CD8-positive, alpha-beta memory T cell (primary cell): Measurements from ENCODE around the gene HSF5. TPM values are rescaled to one million over a fixed set of nuclear protein-coding genes. Genes with fewer than 3 reads are reported as not detected.

Experiments
- CTCF ChIA-PET: fragments of 350-600 bp; sonication (Branson Sonifier 250); formaldehyde crosslinking; loops from one replicate; lab custom pipeline; 2021; ENCODE audit warnings: antibody characterized with exemption; lab: Charles Lee
- POLR2A ChIA-PET: fragments of 350-600 bp; sonication (Branson Sonifier 250); formaldehyde crosslinking; loops from one replicate; lab custom pipeline; 2021; ENCODE audit warnings: antibody characterized with exemption; lab: Charles Lee
- DNase-seq, 5 donors: peaks; one replicate each; pipeline versions ENCODE4 v3.0.0 to v3.0.0-alpha.2; 2020 to 2022; ENCODE audit warnings: mixed read lengths in 1 of 5
- H3K27ac ChIP-seq: one replicate; pipeline ENCODE4 v1.7.0; 2013; ENCODE audit warnings: low read depth, mild to moderate bottlenecking, low read length, moderate library complexity
- H3K27me3 ChIP-seq: 2 replicates; pipeline ENCODE4 v1.7.0; 2013; ENCODE audit warnings: low read length, mild to moderate bottlenecking; ENCODE audit not compliant: insufficient read depth, poor library complexity, severe bottlenecking
- H3K36me3 ChIP-seq: 2 replicates; pipeline ENCODE4 v1.7.0; 2013; ENCODE audit warnings: mild to moderate bottlenecking, low read length, moderate library complexity; ENCODE audit not compliant: insufficient read depth
- H3K4me1 ChIP-seq: 2 replicates; pipeline ENCODE4 v1.7.0; 2013; ENCODE audit warnings: mild to moderate bottlenecking, low read length, moderate library complexity; ENCODE audit not compliant: insufficient read depth
- H3K4me3 ChIP-seq: 2 replicates; pipeline ENCODE4 v1.7.0; 2013; ENCODE audit warnings: mild to moderate bottlenecking, low read length
- H3K9me3 ChIP-seq: 2 replicates; pipeline ENCODE4 v1.7.0; 2013; ENCODE audit warnings: mild to moderate bottlenecking, low read length
- H3K27ac Mint-ChIP-seq, 8 donors: one replicate each; pipeline ENCODE4 v1.8.0; 2020 to 2021; ENCODE audit warnings: mixed read lengths in 8 of 8, mild to moderate bottlenecking in 6 of 8, inconsistent platforms in 3 of 8, moderate library complexity in 3 of 8
- H3K27me3 Mint-ChIP-seq, 2 donors: one replicate each; pipeline ENCODE4 v1.8.0; 2020 to 2021; ENCODE audit warnings: mixed read lengths in 2 of 2, mild to moderate bottlenecking in 1 of 2, moderate library complexity in 1 of 2
- H3K36me3 Mint-ChIP-seq, 3 donors: one replicate each; pipeline ENCODE4 v1.8.0; 2020 to 2021; ENCODE audit warnings: mixed read lengths in 3 of 3, inconsistent platforms in 1 of 3, mild to moderate bottlenecking in 1 of 3
- H3K4me1 Mint-ChIP-seq, 3 donors: one replicate each; pipeline ENCODE4 v1.8.0; 2020 to 2021; ENCODE audit warnings: mixed read lengths in 3 of 3, inconsistent platforms in 1 of 3, mild to moderate bottlenecking in 1 of 3
- H3K4me3 Mint-ChIP-seq, 7 donors: one replicate each; pipeline ENCODE4 v1.8.0; 2020 to 2021; ENCODE audit warnings: mixed read lengths in 7 of 7, mild to moderate bottlenecking in 6 of 7, moderate library complexity in 4 of 7, inconsistent platforms in 2 of 7
- H3K9me3 Mint-ChIP-seq, 5 donors: one replicate each; pipeline ENCODE4 v1.8.0; 2020 to 2022; ENCODE audit warnings: mixed read lengths in 5 of 5, mild to moderate bottlenecking in 3 of 5, moderate library complexity in 2 of 5, inconsistent platforms in 1 of 5
- polyA plus RNA-seq: library from polyadenylated mRNA; unstranded; fragments of 300-500 nt; fragmentation: Illumina TruSeq; gene quantifications from one replicate; pipeline ENCODE4 v1.2.3, GENCODE V29; 2021
- total RNA-seq, 2 experiments: library from RNA; stranded (reverse); gene quantifications; one replicate each; pipeline ENCODE4 v1.2.3, GENCODE V29; 2021

Gene HSF5
- total and polyA plus RNA-seq, 3 experiments from 2014 or later = 0.76 to 5.5 (median 5.4) TPM

DNA sequence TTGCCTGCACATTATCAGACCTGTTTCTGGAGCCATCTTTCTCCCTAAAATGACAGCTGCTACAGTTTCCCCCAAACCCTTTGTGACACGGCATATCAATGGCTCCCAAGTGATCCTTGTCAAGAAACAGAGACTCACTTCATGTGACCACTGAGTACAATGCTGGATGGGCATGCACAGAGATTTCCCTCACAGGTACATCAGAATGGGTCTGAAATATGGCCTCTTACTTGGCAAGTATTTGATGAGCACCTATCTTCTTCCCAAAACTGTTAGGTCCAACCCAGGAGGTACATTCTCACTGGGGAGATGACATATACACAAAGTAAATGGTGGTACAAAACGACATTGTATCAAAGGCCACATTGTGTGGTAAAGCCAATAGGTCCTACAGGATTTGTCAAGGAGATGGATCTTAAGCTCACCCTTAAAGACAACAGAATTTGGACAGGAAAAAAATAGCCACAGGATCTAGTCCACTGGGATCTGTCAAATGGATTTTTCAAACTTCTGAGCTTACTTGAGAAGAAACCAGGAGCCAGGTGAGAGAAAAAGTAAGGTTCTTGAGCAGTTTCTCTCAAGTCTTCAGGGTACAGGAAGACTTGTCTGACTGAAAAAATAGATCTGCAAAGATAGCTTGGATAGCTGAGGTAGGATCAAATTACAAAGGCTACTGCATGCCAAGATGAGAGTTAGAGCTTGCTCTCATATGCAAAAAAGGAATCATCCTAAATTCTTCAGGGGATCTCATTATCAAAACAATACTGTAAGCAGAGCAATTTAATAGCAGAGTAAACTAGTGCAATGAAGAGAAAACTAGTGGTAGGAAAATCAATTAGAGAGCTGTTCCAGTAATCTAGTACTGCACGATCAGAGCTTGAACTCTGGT is 99.7 kb downstream of the HSF5 start:
- Mint-ChIP-seq H3K27me3 (no peaks in the 10 kb centered on the region), H3K27ac (peak overlapping the region in 7 of 8 donors; percentile 8 to 98 (median 74)), H3K4me3 (peak overlapping the region in 1 of 7 donors; percentile 71), H3K4me1 (peaks cover 3 to 34% (median 8%) of the 10 kb centered on the region in 3 donors), H3K36me3 (peaks cover 0 to 4% (median 3%) of the 10 kb centered on the region in 3 donors), H3K9me3 (no peaks in the 10 kb centered on the region)
- H3K4me3 ChIP-seq = no peak overlapping the region
- H3K27me3 ChIP-seq = no peaks in the 10 kb centered on the region
- no peaks in the 10 kb centered on the region for H3K4me1 ChIP-seq
- H3K27ac ChIP-seq = peak overlapping the region; percentile 13
- H3K9me3 ChIP-seq = no peaks in the 10 kb centered on the region
- DNase-seq = no peak
- ChIA-PET CTCF (interaction anchor here (1.1 to 1.3 kb wide), 2 partner anchors 19 to 84 kb away, joined by 3 read pairs; no protein-coding TSS in a partner anchor), POLR2A (no interaction called here)
- no peaks in the 10 kb centered on the region for H3K36me3 ChIP-seq

DNA sequence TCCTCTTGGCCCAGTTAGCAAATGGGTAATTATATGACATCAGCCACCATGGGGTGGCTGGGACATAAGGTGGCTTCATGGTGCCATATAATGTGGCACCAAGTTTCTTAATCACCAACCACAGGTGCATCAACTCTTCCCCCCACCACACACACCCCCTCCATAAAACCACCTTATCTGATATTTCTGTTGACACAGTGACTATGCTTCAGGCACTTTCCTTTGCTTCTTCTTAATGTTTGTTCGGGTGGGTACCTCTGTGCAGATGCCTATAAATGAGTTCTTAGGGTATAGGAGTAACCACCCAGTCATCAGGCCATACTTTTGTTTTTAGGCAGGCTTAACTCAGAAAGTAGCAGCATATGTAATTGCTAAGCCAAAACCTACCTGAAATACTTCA is 100.4 kb downstream of the HSF5 start:
- no peaks in the 10 kb centered on the region for H3K27me3 ChIP-seq
- Mint-ChIP-seq H3K27ac (peak overlapping the region in 7 of 8 donors; percentile 47 to 98 (median 74)), H3K4me3 (peak overlapping the region in 1 of 7 donors; percentile 71), H3K9me3 (no peaks in the 10 kb centered on the region), H3K36me3 (peaks cover 0 to 4% (median 3%) of the 10 kb centered on the region in 3 donors), H3K27me3 (no peaks in the 10 kb centered on the region), H3K4me1 (peaks cover 6 to 37% (median 10%) of the 10 kb centered on the region in 3 donors)
- no peak overlapping the region for H3K4me3 ChIP-seq
- peaks cover 3% of the 10 kb centered on the region for H3K4me1 ChIP-seq
- H3K9me3 ChIP-seq = no peaks in the 10 kb centered on the region
- peak overlapping the region; percentile 13 for H3K27ac ChIP-seq
- ChIA-PET POLR2A (no interaction called here), CTCF (interaction anchor here (1.1 to 1.3 kb wide), 2 partner anchors 18 to 83 kb away, joined by 3 read pairs; no protein-coding TSS in a partner anchor)
- peak in 2 of 5 donors; percentile 10 to 27 for DNase-seq
- H3K36me3 ChIP-seq = no peaks in the 10 kb centered on the region

DNA sequence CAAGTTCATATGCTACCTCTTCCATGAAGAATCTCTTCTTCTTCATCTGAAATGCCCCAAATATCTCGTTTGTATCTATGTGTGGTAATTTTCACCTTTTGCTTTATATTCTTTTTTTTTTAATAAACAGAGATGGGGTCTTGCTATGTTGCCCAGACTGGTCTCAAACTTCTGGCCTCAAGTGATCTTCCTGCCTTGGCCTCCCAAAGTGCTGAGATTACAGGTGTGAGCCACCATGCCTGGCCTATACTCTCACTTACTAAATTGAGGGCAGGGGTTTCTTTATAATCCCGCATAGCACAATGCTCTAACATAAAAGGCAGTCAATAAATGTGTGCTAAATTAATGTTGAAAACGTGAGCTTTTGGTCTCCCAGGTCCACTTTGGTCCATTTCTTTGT is 101.5 kb downstream of the HSF5 start:
- Mint-ChIP-seq H3K9me3 (no peaks in the 10 kb centered on the region), H3K27ac (peak overlapping the region in 4 of 8 donors; percentile 26 to 80 (median 61)), H3K27me3 (no peaks in the 10 kb centered on the region), H3K4me3 (no peak overlapping the region), H3K4me1 (peaks cover 17 to 48% (median 22%) of the 10 kb centered on the region in 3 donors), H3K36me3 (peaks cover 0 to 4% (median 0%) of the 10 kb centered on the region in 3 donors)
- Histone ChIP-seq H3K36me3 (no peaks in the 10 kb centered on the region), H3K27ac (no peak overlapping the region), H3K4me3 (no peak overlapping the region), H3K4me1 (peaks cover 14% of the 10 kb centered on the region), H3K27me3 (no peaks in the 10 kb centered on the region), H3K9me3 (no peaks in the 10 kb centered on the region)
- ChIA-PET CTCF (no interaction called here), POLR2A (no interaction called here)
- no peak for DNase-seq

DNA sequence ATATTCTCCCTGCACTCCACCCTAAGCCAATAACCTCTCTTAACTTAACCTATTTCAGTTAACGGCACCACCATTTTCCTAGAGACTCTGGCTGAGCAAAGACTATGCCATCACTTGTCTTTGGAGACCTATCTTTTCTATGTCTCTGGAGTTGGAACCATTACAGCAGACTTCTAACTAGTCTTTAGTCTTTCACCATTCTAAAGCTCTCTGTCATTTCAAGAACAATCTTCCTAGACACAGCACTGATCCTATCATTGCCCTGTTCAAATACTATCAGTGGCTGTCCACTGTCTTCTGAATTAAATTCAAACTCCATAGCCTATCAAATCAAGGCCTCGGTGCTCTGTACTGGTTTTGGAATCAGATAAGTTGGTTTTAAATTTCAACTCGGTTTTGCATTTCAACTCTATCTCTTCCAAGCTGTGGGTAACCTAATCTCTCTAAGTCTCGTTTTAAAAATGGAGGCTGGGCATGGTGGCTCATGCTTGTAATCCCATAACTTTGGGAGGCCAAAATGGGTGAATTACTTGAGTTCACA is 102.8 kb downstream of the HSF5 start:
- ChIA-PET CTCF (no interaction called here), POLR2A (no interaction called here)
- Histone ChIP-seq H3K4me3 (no peak overlapping the region), H3K27me3 (no peaks in the 10 kb centered on the region), H3K27ac (no peak overlapping the region), H3K36me3 (no peaks in the 10 kb centered on the region), H3K9me3 (no peaks in the 10 kb centered on the region), H3K4me1 (peaks cover 27% of the 10 kb centered on the region)
- H3K27ac Mint-ChIP-seq = peak overlapping the region in 2 of 8 donors; percentile 23 to 29
- no peaks in the 10 kb centered on the region for H3K27me3 Mint-ChIP-seq
- H3K4me3 Mint-ChIP-seq = no peak overlapping the region
- peaks cover 0 to 4% (median 0%) of the 10 kb centered on the region in 3 donors for H3K36me3 Mint-ChIP-seq
- DNase-seq = no peak
- peaks cover 24 to 60% (median 31%) of the 10 kb centered on the region in 3 donors for H3K4me1 Mint-ChIP-seq
- no peaks in the 10 kb centered on the region for H3K9me3 Mint-ChIP-seq

DNA sequence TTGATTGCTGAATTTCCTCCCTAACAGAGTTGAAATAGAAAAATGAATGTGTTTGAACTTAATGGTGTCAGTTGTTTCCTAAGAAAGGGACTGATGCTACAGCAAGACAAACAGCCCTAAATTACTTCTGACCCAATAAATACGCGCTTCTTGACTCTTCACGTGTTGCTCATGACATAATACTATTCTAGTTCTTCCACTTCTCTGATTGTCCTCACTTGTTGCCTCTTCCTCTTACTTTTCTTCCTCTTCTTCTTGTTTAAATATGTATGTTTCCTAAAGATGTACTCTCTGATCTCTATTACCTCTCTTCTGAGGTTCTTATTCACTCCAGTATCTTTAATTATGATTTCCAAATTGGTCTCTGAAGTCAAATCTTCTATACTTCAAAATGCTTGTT is 103.3 kb downstream of the HSF5 start:
- no peak for DNase-seq
- no peaks in the 10 kb centered on the region for H3K36me3 ChIP-seq
- Mint-ChIP-seq H3K4me3 (no peak overlapping the region), H3K27me3 (no peaks in the 10 kb centered on the region), H3K9me3 (no peaks in the 10 kb centered on the region), H3K27ac (peak overlapping the region in 5 of 8 donors; percentile 2 to 58 (median 29)), H3K4me1 (peaks cover 30 to 65% (median 36%) of the 10 kb centered on the region in 3 donors), H3K36me3 (peaks cover 0 to 4% (median 0%) of the 10 kb centered on the region in 3 donors)
- no peak overlapping the region for H3K4me3 ChIP-seq
- H3K4me1 ChIP-seq = peaks cover 32% of the 10 kb centered on the region
- POLR2A ChIA-PET = no interaction called here
- H3K27me3 ChIP-seq = no peaks in the 10 kb centered on the region
- no peaks in the 10 kb centered on the region for H3K9me3 ChIP-seq
- H3K27ac ChIP-seq = no peak overlapping the region
- CTCF ChIA-PET = interaction anchor here (1.1 to 1.4 kb wide), 2 partner anchors 12 to 67 kb away, joined by 3 to 5 read pairs; no protein-coding TSS in a partner anchor

DNA sequence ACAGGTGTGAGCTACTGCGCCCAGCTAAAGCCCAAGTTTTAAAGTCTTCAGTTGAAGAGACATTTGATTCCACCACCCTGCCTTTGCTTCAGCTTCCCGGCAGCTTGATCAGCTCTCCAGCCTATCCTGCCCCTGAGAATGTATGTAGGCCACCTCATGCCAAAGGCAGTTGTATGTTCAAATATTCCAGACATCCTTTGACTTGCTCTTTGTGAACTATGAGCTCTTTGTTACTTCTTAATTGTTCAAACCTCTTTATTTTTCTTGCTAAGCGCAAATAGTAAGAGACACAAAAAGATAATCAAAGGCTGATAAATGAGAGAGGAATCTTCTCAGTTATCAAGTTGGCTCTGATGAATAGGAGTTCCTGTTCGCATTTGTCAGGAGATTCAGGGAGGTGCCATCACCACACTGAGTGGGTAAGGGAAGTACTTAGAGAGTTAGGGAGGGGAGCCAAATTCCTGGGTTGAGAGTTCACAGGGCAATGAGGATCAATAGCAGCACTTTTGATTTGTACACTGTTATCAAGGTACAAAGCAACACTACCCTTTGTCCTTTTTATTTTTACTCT is 104.2 kb downstream of the HSF5 start:
- H3K27me3 ChIP-seq = no peaks in the 10 kb centered on the region
- POLR2A ChIA-PET = interaction anchor here (1.0 kb wide), 1 partner anchor 82 kb away, joined by 3 read pairs; no protein-coding TSS in a partner anchor
- CTCF ChIA-PET = interaction anchor here (1.1 to 1.6 kb wide), 3 partner anchors 11 to 66 kb away, joined by 3 to 5 read pairs (median 4); no protein-coding TSS in a partner anchor
- Mint-ChIP-seq H3K9me3 (no peaks in the 10 kb centered on the region), H3K4me3 (no peak overlapping the region), H3K27me3 (no peaks in the 10 kb centered on the region), H3K4me1 (peaks cover 38 to 73% (median 45%) of the 10 kb centered on the region in 3 donors), H3K27ac (peak overlapping the region in 4 of 8 donors; percentile 36 to 86 (median 64)), H3K36me3 (peaks cover 0 to 4% (median 0%) of the 10 kb centered on the region in 3 donors)
- H3K9me3 ChIP-seq = no peaks in the 10 kb centered on the region
- H3K4me1 ChIP-seq = peaks cover 42% of the 10 kb centered on the region
- no peak for DNase-seq
- no peak overlapping the region for H3K4me3 ChIP-seq
- no peaks in the 10 kb centered on the region for H3K36me3 ChIP-seq
- no peak overlapping the region for H3K27ac ChIP-seq

DNA sequence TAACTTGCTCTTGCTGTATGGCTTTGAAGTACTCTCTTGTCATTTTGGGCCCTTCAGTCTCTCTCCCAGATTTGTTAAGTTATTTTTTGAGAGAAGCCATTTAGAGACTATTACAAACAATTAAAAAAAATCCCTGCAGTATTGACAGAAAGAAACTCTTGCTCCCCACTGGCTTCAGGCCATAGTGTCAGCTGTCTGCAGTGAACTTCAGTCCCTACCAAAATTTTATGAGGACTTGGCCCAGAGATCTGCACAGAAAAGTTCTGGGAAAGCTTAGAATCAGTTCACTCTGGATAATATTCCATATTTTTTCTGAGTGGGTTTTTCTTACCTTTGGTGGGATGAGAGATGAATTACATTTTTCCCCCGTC is 105.4 kb downstream of the HSF5 start:
- Mint-ChIP-seq H3K4me3 (peak overlapping the region in 3 of 7 donors; percentile 7 to 30 (median 8)), H3K9me3 (no peaks in the 10 kb centered on the region), H3K27ac (peak overlapping the region; percentile 55 to 91 (median 74)), H3K4me1 (peaks cover 42 to 70% (median 47%) of the 10 kb centered on the region in 3 donors), H3K27me3 (no peaks in the 10 kb centered on the region), H3K36me3 (peaks cover 0 to 4% (median 0%) of the 10 kb centered on the region in 3 donors)
- H3K4me1 ChIP-seq = peaks cover 50% of the 10 kb centered on the region
- no peaks in the 10 kb centered on the region for H3K27me3 ChIP-seq
- POLR2A ChIA-PET = no interaction called here
- no peaks in the 10 kb centered on the region for H3K36me3 ChIP-seq
- no peaks in the 10 kb centered on the region for H3K9me3 ChIP-seq
- H3K4me3 ChIP-seq = no peak overlapping the region
- no peak overlapping the region for H3K27ac ChIP-seq
- CTCF ChIA-PET = interaction anchor here (1.6 to 1.8 kb wide), 2 partner anchors 38 to 79 kb away, joined by 4 read pairs; no protein-coding TSS in a partner anchor
- DNase-seq = no peak
